Cardiac muscle cell (in vitro differentiated cells and primary cell): ENCODE results near the gene FRMD5. TPM values are rescaled to one million over a fixed set of nuclear protein-coding genes. Genes with fewer than 3 reads are reported as not detected.

Source experiments
- DNase-seq, 2 donors: peaks; one replicate each; pipeline versions ENCODE4 v3.0.0 to v3.0.0-alpha.2; 2010 to 2017; ENCODE audit warnings: low read depth in 1 of 2, low spot score in 1 of 2
- H3K27ac ChIP-seq: fragments of 200-600 bp; sonication (generic); 2 replicates; pipeline ENCODE4 v1.5.1; 2016
- H3K27me3 ChIP-seq: fragments of 200-600 bp; sonication (generic); 2 replicates; pipeline ENCODE4 v1.6.0; 2016; ENCODE audit warnings: control low read depth
- H3K36me3 ChIP-seq: fragments of 200-600 bp; sonication (generic); 2 replicates; pipeline ENCODE4 v1.5.1; 2016; ENCODE audit warnings: control low read depth
- H3K4me1 ChIP-seq: fragments of 200-600 bp; sonication (generic); 2 replicates; pipeline ENCODE4 v1.8.1; 2017; ENCODE audit warnings: low read depth, mild to moderate bottlenecking, mixed run types
- H3K4me3 ChIP-seq: fragments of 200-600 bp; sonication (generic); 2 replicates; pipeline ENCODE4 v1.5.1; 2016; ENCODE audit warnings: mild to moderate bottlenecking
- H3K9me3 ChIP-seq: fragments of 200-600 bp; sonication (generic); 2 replicates; pipeline ENCODE4 v1.5.1; 2017; ENCODE audit warnings: low read depth, mild to moderate bottlenecking, control low read depth
- CTCF ChIP-seq: IDR thresholded peaks from 2 replicates; pipeline ENCODE4 v1.5.1; 2012; ENCODE audit warnings: low read depth, mild to moderate bottlenecking, low read length
- polyA plus RNA-seq: library from polyadenylated mRNA; unstranded; fragments of >200 nt; fragmentation: Nextera tagmentation; extraction: Ambion mirVana; gene quantifications from 2 replicates; pipeline ENCODE4 v1.2.1, GENCODE V29; 2016
- total RNA-seq: library from RNA; depleted of rRNA; stranded (reverse); fragments of >200 nt; gene quantifications from 2 replicates; pipeline ENCODE4 v1.2.3, GENCODE V29; 2016

The FRMD5 gene
- total and polyA plus RNA-seq, 2 experiments from 2014 or later: 26.8 to 59.7 TPM

- Histone ChIP-seq H3K4me3 (no peak overlapping the region), H3K27ac (peak overlapping the region; percentile 10), H3K4me1 (peaks cover 41% of the 10 kb centered on the region), H3K27me3 (no peaks in the 10 kb centered on the region), H3K36me3 (no peaks in the 10 kb centered on the region), H3K9me3 (no peaks in the 10 kb centered on the region)
- no peak for TF ChIP-seq CTCF
- DNase-seq: peak; percentile 61 to 94
Measured at GRCh38 chr15:44102675-44103254, 92.3 kb downstream of the FRMD5 start.

GRCh38 chr15:44101944-44102343 is 93.1 kb downstream of the FRMD5 start:
- TF ChIP-seq CTCF: no peak
- no peak overlapping the region for H3K4me3 ChIP-seq
- H3K27ac ChIP-seq: peak overlapping the region; percentile 4
- H3K36me3 ChIP-seq: no peaks in the 10 kb centered on the region
- H3K9me3 ChIP-seq: no peaks in the 10 kb centered on the region
- peaks cover 41% of the 10 kb centered on the region for H3K4me1 ChIP-seq
- peak; percentile 34 to 55 for DNase-seq
- no peaks in the 10 kb centered on the region for H3K27me3 ChIP-seq

GRCh38 chr15:44101286-44101685 is 93.8 kb downstream of the FRMD5 start:
- Histone ChIP-seq H3K27ac (peak overlapping the region; percentile 4), H3K9me3 (no peaks in the 10 kb centered on the region), H3K36me3 (no peaks in the 10 kb centered on the region), H3K27me3 (no peaks in the 10 kb centered on the region), H3K4me1 (peaks cover 41% of the 10 kb centered on the region), H3K4me3 (no peak overlapping the region)
- TF ChIP-seq CTCF: no peak
- peak in 1 of 2 donors; percentile 34 for DNase-seq

- no peaks in the 10 kb centered on the region for H3K27me3 ChIP-seq
- H3K4me1 ChIP-seq: peaks cover 39% of the 10 kb centered on the region
- no peaks in the 10 kb centered on the region for H3K36me3 ChIP-seq
- TF ChIP-seq CTCF: no peak
- no peak overlapping the region for H3K4me3 ChIP-seq
- H3K27ac ChIP-seq: no peak overlapping the region
- DNase-seq: peak in 1 of 2 donors; percentile 80
- H3K9me3 ChIP-seq: no peaks in the 10 kb centered on the region
Measured at GRCh38 chr15:44099671-44100070, 95.4 kb downstream of the FRMD5 start.

- H3K36me3 ChIP-seq: no peaks in the 10 kb centered on the region
- no peaks in the 10 kb centered on the region for H3K27me3 ChIP-seq
- peak overlapping the region; percentile 79 for H3K27ac ChIP-seq
- peaks cover 29% of the 10 kb centered on the region for H3K4me1 ChIP-seq
- TF ChIP-seq CTCF: no peak
- no peaks in the 10 kb centered on the region for H3K9me3 ChIP-seq
- no peak for DNase-seq
- no peak overlapping the region for H3K4me3 ChIP-seq
Measured at GRCh38 chr15:44097552-44097951, 97.5 kb downstream of the FRMD5 start.
